K562 (cell line): ENCODE results near the gene ZNF581. TPM values are rescaled to one million over a fixed set of nuclear protein-coding genes. Genes with fewer than 3 reads are reported as not detected.
A peak's percentile ranks its signal among the peaks of the same experiment; 100 is the strongest.

Experiments used
- CREB3L1 ChIP-seq: fragments of 450-650 bp; IDR thresholded peaks from 2 replicates; pipeline ENCODE4 v1.6.1; 2014; ENCODE audit warnings: low read depth, mild to moderate bottlenecking, moderate library complexity, borderline replicate concordance
- DEAF1 ChIP-seq: fragments of 450-650 bp; formaldehyde crosslinking; IDR thresholded peaks from 2 replicates; pipeline ENCODE4 v1.4.0; 2020; ENCODE audit warnings: mild to moderate bottlenecking, moderate library complexity
- ELF4 ChIP-seq: fragments of 450-650 bp; formaldehyde crosslinking; IDR thresholded peaks from 2 replicates; pipeline ENCODE4 v1.4.0; 2022; ENCODE audit warnings: missing genetic modification characterization
- FIP1L1 ChIP-seq: fragments of 200-400 bp; formaldehyde crosslinking; IDR thresholded peaks from 2 replicates; pipeline ENCODE4 v1.6.1; 2018; ENCODE audit warnings: mild to moderate bottlenecking, low read depth, low read length; ENCODE audit not compliant: poor library complexity, severe bottlenecking
- FOXA1 ChIP-seq: fragments of 450-650 bp; IDR thresholded peaks from 2 replicates; pipeline ENCODE4 v1.6.1; 2016; ENCODE audit warnings: mild to moderate bottlenecking, borderline replicate concordance
- FOXP4 ChIP-seq: sonication (generic); formaldehyde crosslinking; IDR thresholded peaks from 2 replicates; pipeline ENCODE4 v1.8.0; 2022; ENCODE audit warnings: mild to moderate bottlenecking, missing genetic modification reagents, borderline replicate concordance
- GATAD2B ChIP-seq: fragments of 450-650 bp; IDR thresholded peaks from 2 replicates; pipeline ENCODE4 v1.6.1; 2017; ENCODE audit warnings: mild to moderate bottlenecking, borderline replicate concordance
- KDM2B ChIP-seq: fragments of 250-450 bp; sonication (Bioruptor Pico); IDR thresholded peaks from 2 replicates; pipeline ENCODE4 v1.8.0; 2021; ENCODE audit warnings: mild to moderate bottlenecking, moderate library complexity
- MAFG ChIP-seq: fragments of 450-650 bp; conservative IDR thresholded peaks from 2 replicates; pipeline ENCODE4 v1.6.1; 2016; ENCODE audit warnings: missing genetic modification characterization, missing compliant biosample characterization
- MLLT1 ChIP-seq, 2 experiments: fragments of 450-650 bp; IDR thresholded peaks; 2 replicates each; pipeline ENCODE4 v1.6.1; 2016
- POLR2A ChIP-seq: fragments of 450-650 bp; conservative IDR thresholded peaks from 2 replicates; pipeline ENCODE4 v1.6.1; 2016
- RBM34 ChIP-seq: fragments of 200-400 bp; formaldehyde crosslinking; IDR thresholded peaks from 2 replicates; pipeline ENCODE4 v1.6.1; 2018; ENCODE audit warnings: low read length, borderline replicate concordance; ENCODE audit not compliant: insufficient read depth
- RFX1 ChIP-seq: fragments of 450-650 bp; IDR thresholded peaks from 2 replicates; pipeline ENCODE4 v1.6.1; 2016; ENCODE audit warnings: mild to moderate bottlenecking, moderate library complexity
- TCF15 ChIP-seq: fragments of 250-450 bp; sonication (Bioruptor Pico); IDR thresholded peaks from 2 replicates; pipeline ENCODE4 v1.8.0; 2022; ENCODE audit warnings: moderate library complexity, mild to moderate bottlenecking, inconsistent platforms
- TFE3 ChIP-seq: fragments of 450-650 bp; formaldehyde crosslinking; IDR thresholded peaks from 2 replicates; pipeline ENCODE4 v1.4.0; 2020; ENCODE audit warnings: mild to moderate bottlenecking, mixed read lengths
- ZNF174 ChIP-seq: fragments of 250-450 bp; sonication (Bioruptor Pico); IDR thresholded peaks from 2 replicates; pipeline ENCODE4 v1.4.0; 2020; ENCODE audit warnings: mild to moderate bottlenecking
- ZNF311 ChIP-seq: fragments of 250-450 bp; sonication (Bioruptor Pico); IDR thresholded peaks from 2 replicates; pipeline ENCODE4 v1.4.0; 2020; ENCODE audit warnings: mild to moderate bottlenecking, moderate library complexity
- ZNF316 ChIP-seq: fragments of 450-650 bp; IDR thresholded peaks from 2 replicates; pipeline ENCODE4 v1.6.1; 2016
- ZNF785 ChIP-seq: fragments of 250-450 bp; sonication (Bioruptor Pico); IDR thresholded peaks from 2 replicates; pipeline ENCODE4 v1.4.0; 2020; ENCODE audit warnings: mild to moderate bottlenecking
- polyA plus RNA-seq, 8 experiments: library from polyadenylated mRNA; depleted of rRNA in 4 of 8; stranded (reverse) in 5 of 8; unstranded in 3 of 8; fragments of >200 nt; fragmentation: Nextera tagmentation in 2 of 8; fragmentation: Illumina TruSeq in 1 of 8; extraction: Ambion mirVana in 2 of 8; extraction: Trizol in 1 of 8; gene quantifications; 2 replicates each; pipeline versions ENCODE4 v1.2.1 to v1.2.3, GENCODE V29; 2011 to 2014; ENCODE audit warnings: inconsistent platforms in 1 of 8, missing spikeins in 1 of 8
- total RNA-seq, 7 experiments: library from RNA; depleted of rRNA in 6 of 7; stranded (reverse); fragments of >200 nt in 6 of 7; fragmentation: Illumina TruSeq in 2 of 7; extraction: Trizol in 2 of 7; gene quantifications; 2 replicates each; pipeline versions ENCODE4 v1.2.1 to v1.2.3, GENCODE V29; 2011 to 2021; ENCODE audit warnings: low replicate concordance in 1 of 7

ZNF581 gene
- total and polyA plus RNA-seq, 9 of the 15 experiments (the other 6 are each of a cell fraction or from before 2014, with no cell fraction given) = 2.4 to 39.4 (median 15.4) TPM

GRCh38 chr19:55654868-55655647 is 11.6 kb downstream of the ZNF581 start, which contains the start of gene U2AF2 (continued):
- TF ChIP-seq POLR2A (peak; percentile 92), ZNF785 (CRISPR knock-in tag) (no peak), ELF4 (CRISPR knock-in tag) (no peak), KDM2B (CRISPR knock-in tag) (no peak), CREB3L1 (peak; percentile 79), ZNF311 (CRISPR knock-in tag) (no peak), ZNF316 (no peak), FIP1L1 (peak; percentile 92), TCF15 (CRISPR knock-in tag) (no peak), DEAF1 (peak; percentile 96), RBM34 (no peak), TFE3 (CRISPR knock-in tag) (peak; percentile 73), ZNF174 (CRISPR knock-in tag) (no peak), GATAD2B (no peak; the same call in 1 of the 2 replicates), MLLT1 (IDR thresholded peaks at IDR 0.05) (no peak), RFX1 (no peak), FOXA1 (no peak), MAFG (no peak), FOXP4 (no peak)
